GM12891 (cell line): ENCODE results near the gene GBP7.

ENCODE experiments used
- PAX5 ChIP-seq: IDR thresholded peaks from 2 replicates; pipeline ENCODE4 v1.6.1; 2011; ENCODE audit warnings: low read length, moderate library complexity, mild to moderate bottlenecking; ENCODE audit not compliant: insufficient read depth, severe bottlenecking
- POLR2A ChIP-seq: IDR thresholded peaks from 2 replicates; pipeline ENCODE4 v1.6.1; 2011; ENCODE audit warnings: low read depth, low read length, control low read depth
- POLR2AphosphoS5 ChIP-seq: IDR thresholded peaks from 2 replicates; pipeline ENCODE4 v1.6.1; 2011; ENCODE audit warnings: low read depth, low read length, control low read depth
- POU2F2 ChIP-seq: IDR thresholded peaks from 2 replicates; pipeline ENCODE4 v1.6.1; 2011; ENCODE audit warnings: low read depth, mild to moderate bottlenecking, control low read depth, low read length, moderate library complexity
- SPI1 ChIP-seq: IDR thresholded peaks from 2 replicates; pipeline ENCODE4 v1.6.1; 2011; ENCODE audit warnings: low read depth, low read length, control low read depth
- TAF1 ChIP-seq: IDR thresholded peaks from 2 replicates; pipeline ENCODE4 v1.6.1; 2011; ENCODE audit warnings: low read depth, low read length, control low read depth

DNA sequence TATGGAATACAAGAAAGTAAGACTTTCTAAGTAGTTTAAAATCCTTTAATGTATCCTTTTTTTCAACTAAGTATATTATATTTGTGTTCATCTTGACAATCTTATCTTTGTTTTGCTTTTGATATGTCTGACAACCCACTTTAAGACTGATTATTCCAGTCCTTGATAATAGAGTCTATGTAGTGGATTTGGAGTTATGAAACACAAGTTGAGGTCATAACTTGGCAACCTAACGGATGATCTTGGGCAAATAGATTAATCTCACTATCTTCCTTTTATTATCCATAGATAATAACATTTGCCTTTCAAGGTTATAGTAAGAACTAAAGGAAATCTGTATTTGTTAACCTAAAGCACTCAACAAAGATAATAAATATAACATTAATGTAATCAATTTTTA lies 45.1 kb downstream of the GBP7 start:
- no peak for TF ChIP-seq POLR2A
- TF ChIP-seq POLR2AphosphoS5: no peak
- TF ChIP-seq SPI1: no peak
- no peak for TF ChIP-seq TAF1
- TF ChIP-seq POU2F2: no peak
- no peak for TF ChIP-seq PAX5
